ENCODE data around the gene SLC23A2.

DNA sequence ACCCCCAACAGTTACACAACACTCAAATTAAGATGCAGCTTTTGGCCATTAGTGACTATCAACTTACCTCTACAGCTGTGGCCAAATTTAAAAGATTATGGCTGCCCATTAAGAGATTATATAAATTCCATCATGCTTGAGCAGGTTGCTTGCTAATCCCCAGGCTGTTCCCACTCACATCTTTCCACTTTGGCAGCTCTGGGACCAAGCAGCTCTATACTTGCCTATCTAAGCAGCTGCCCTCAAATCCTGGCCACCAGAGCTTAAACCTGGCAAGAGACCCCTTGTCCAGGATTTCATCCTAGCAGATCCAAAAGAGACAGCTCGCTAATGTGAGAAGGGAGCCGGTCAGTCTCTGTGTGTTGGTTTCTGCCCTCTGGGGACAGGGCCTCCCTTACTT lies 127.9 kb downstream of the SLC23A2 start:
- TF ChIP-seq EZH2 (IDR thresholded peaks at IDR 0.05) (no peak), POLR2AphosphoS5 (IDR thresholded peaks at IDR 0.05; ENCODE audit: borderline replicate concordance, low read depth, low read length) (no peak), FOXP2 (optimal IDR thresholded peaks at IDR 0.05; ENCODE audit: control extremely low read depth, extremely low read length, insufficient read depth) (no peak)

All from SK-N-MC (cell line).